Measurements from ENCODE around the gene PTPRM.

GRCh38 chr18:7871560-7872456 is 304.7 kb downstream of the PTPRM start:
- TF ChIP-seq POLR2A (IDR thresholded peaks at IDR 0.05) (no peak), CTCF (IDR thresholded peaks at IDR 0.05) (no peak)
